Measurements from ENCODE around the gene CYCS.

Gene CYCS

GRCh38 chr7:25125137-25125946, at the start of gene CYCS:
CYCS (minus strand) TSS chr7:25125260; CDS start chr7:25124119, 1,141 bp downstream.
- peak; percentile 100 for DNase-seq

- DNase-seq, result no peak
These were observed 48.1 kb upstream of the CYCS start for GRCh38 chr7:25173184-25173583.

GRCh38 chr7:25171516-25171915, 46.5 kb upstream of the CYCS start:
- no peak for DNase-seq

- DNase-seq, result no peak
These were observed 46.0 kb upstream of the CYCS start for GRCh38 chr7:25171071-25171470.

GRCh38 chr7:25169683-25170082, 44.6 kb upstream of the CYCS start:
- no peak for DNase-seq

- no peak for DNase-seq
These were observed 43.1 kb upstream of the CYCS start for GRCh38 chr7:25168145-25168544.

- no peak for DNase-seq
These were observed 42.3 kb upstream of the CYCS start for GRCh38 chr7:25167262-25167843.

- DNase-seq, result peak; percentile 74
These were observed 35.0 kb upstream of the CYCS start for GRCh38 chr7:25159983-25160596.

GRCh38 chr7:25158966-25159365, 33.9 kb upstream of the CYCS start:
- no peak for DNase-seq

- DNase-seq, result no peak
These were observed 26.7 kb upstream of the CYCS start for GRCh38 chr7:25151773-25152172.

GRCh38 chr7:25149836-25150235, 24.8 kb upstream of the CYCS start:
- DNase-seq, result no peak

GRCh38 chr7:25148772-25149575, 23.9 kb upstream of the CYCS start:
- no peak for DNase-seq

GRCh38 chr7:25143763-25144162, 18.7 kb upstream of the CYCS start:
- DNase-seq, result no peak

- DNase-seq, result no peak
These were observed 14.5 kb upstream of the CYCS start for GRCh38 chr7:25139536-25139935.

GRCh38 chr7:25134358-25135010, 9.4 kb upstream of the CYCS start:
- DNase-seq, result no peak

- DNase-seq, result no peak
These were observed 7.4 kb upstream of the CYCS start for GRCh38 chr7:25132430-25132829.

GRCh38 chr7:25126751-25127150, 1.7 kb upstream of the CYCS start:
- DNase-seq, result no peak

GRCh38 chr7:25124465-25125136, 459 bp downstream of the CYCS start:
- DNase-seq, result peak; percentile 52

- no peak for DNase-seq
These were observed 2.7 kb downstream of the CYCS start for GRCh38 chr7:25122373-25122772.

GRCh38 chr7:25121599-25121998, 3.5 kb downstream of the CYCS start:
- no peak for DNase-seq

GRCh38 chr7:25119102-25119501, 6.0 kb downstream of the CYCS start:
- no peak for DNase-seq
